Activated T-cell treated with anti-CD3 and anti-CD28 coated beads for 24 hours (primary cell): Measurements from ENCODE around the gene C6orf136.
A peak's percentile ranks its signal among the peaks of the same experiment; 100 is the strongest.

Source experiments
- DNase-seq: peaks from one replicate; pipeline ENCODE4 v3.0.0-alpha.2; 2020; ENCODE audit warnings: low read depth

C6orf136 gene

GRCh38 chr6:30686908-30687658 lies 40.1 kb downstream of the C6orf136 start:
- DNase-seq: peak; percentile 78

- DNase-seq: no peak
Observed at GRCh38 chr6:30687659-30688431, 40.9 kb downstream of the C6orf136 start.

- no peak for DNase-seq
Observed at GRCh38 chr6:30688569-30688968, 41.6 kb downstream of the C6orf136 start.

GRCh38 chr6:30689022-30689865 lies 42.3 kb downstream of the C6orf136 start:
- no peak for DNase-seq

- no peak for DNase-seq
Observed at GRCh38 chr6:30689985-30690384, 43.1 kb downstream of the C6orf136 start.

DNA sequence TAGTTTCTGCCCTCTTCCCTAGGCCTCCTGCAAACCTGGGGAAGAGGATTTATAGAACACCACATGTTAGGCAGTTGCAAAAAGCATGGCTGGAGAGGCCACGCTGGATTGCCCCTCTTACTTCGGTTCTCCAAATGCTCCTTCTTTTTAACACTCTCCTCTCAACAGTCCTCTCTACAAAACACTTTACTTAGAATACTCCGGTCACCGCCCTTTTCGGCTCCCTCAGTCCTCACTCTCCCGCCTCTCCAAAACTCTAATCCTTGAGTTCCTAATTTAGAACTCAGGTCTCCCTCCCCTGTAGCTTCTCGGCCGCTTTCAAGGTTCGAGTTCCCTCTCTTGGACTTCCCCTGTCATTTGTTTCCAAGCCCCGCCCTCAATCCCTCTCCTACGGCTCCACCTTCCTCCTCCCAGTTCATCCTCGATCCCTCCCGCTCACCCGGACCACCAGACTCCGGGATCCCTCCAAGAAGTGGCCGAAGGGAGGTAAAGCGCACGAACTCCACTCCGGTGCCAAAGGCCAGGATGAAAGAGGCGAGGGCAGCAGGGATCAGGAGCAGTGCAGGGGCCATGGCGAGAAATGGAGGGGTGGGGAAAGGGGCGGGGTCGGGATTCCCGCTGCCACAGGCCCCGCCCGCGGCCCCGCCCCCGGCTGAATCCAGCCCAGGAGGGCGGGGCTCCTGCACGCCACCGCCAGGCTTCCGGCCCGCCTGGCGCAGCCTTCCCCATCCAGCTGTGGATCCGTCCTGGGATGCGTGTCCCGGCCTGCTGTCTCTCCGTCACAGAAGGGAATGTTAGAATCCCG lies 43.7 kb downstream of the C6orf136 start, which contains the start of gene NRM:
Gene NRM (minus strand): TSS at position 582 of the 805 bp plus-strand sequence. CDS start 10 bp downstream, at position 572.
- DNase-seq: peak; percentile 73

GRCh38 chr6:30691208-30691847 lies 44.4 kb downstream of the C6orf136 start:
- no peak for DNase-seq

GRCh38 chr6:30696432-30696831 lies 49.5 kb downstream of the C6orf136 start:
- no peak for DNase-seq

- no peak for DNase-seq
Observed at GRCh38 chr6:30700340-30700739, 53.4 kb downstream of the C6orf136 start.
